Calu3 (cell line): Measurements from ENCODE around the gene ZRSR2. TPM values are rescaled to one million over a fixed set of nuclear protein-coding genes. Genes with fewer than 3 reads are reported as not detected.

ENCODE experiments used
- BruUV-seq: library from RNA; stranded (reverse); fragments of 400-500 nt; replicated peaks from 2 replicates; lab custom pipeline; 2021; lab: Mats Ljungman, UMichigan
- CTCF ChIA-PET: fragments of 300-600 bp; sonication (Branson Sonifier 250); formaldehyde crosslinking; loops from one replicate; lab custom pipeline; 2022; ENCODE audit warnings: antibody characterized with exemption; lab: Charles Lee
- DNase-seq: peaks from one replicate; pipeline ENCODE4 v3.0.0; 2022
- H3K27ac Mint-ChIP-seq: one replicate; pipeline ENCODE4 v1.8.0; 2022; ENCODE audit warnings: mixed read lengths; ENCODE audit not compliant: unreplicated experiment
- H3K27me3 Mint-ChIP-seq: one replicate; pipeline ENCODE4 v1.8.0; 2022; ENCODE audit warnings: mixed read lengths; ENCODE audit not compliant: unreplicated experiment
- H3K36me3 Mint-ChIP-seq: one replicate; pipeline ENCODE4 v1.8.0; 2022; ENCODE audit warnings: mild to moderate bottlenecking, moderate library complexity, mixed read lengths; ENCODE audit not compliant: insufficient read depth, unreplicated experiment
- H3K4me1 Mint-ChIP-seq: one replicate; pipeline ENCODE4 v1.8.0; 2022; ENCODE audit warnings: mild to moderate bottlenecking, low read depth, mixed read lengths; ENCODE audit not compliant: unreplicated experiment
- H3K4me3 Mint-ChIP-seq: one replicate; pipeline ENCODE4 v1.8.0; 2022; ENCODE audit warnings: mild to moderate bottlenecking, low read depth, moderate library complexity, mixed read lengths; ENCODE audit not compliant: unreplicated experiment
- H3K9me3 Mint-ChIP-seq: one replicate; pipeline ENCODE4 v1.8.0; 2022; ENCODE audit warnings: low read depth, mixed read lengths; ENCODE audit not compliant: unreplicated experiment
- intact Hi-C: fragments of 100-400 bp; cut with micrococcal nuclease; formaldehyde crosslinking; loops from one replicate; pipeline ENCODE4 v1.10.0; 2022; ENCODE audit not compliant: unreplicated experiment
- total RNA-seq: library from RNA; stranded (reverse); gene quantifications from 2 replicates; pipeline ENCODE4 v1.2.3, GENCODE V29; 2022
- TF ChIP-seq, protein P1 (sequence below): fragments of 200-600 bp; IDR thresholded peaks from one replicate; pipeline ENCODE4 v1.8.0; 2022; ENCODE audit warnings: antibody characterized with exemption; ENCODE audit not compliant: unreplicated experiment

Gene ZRSR2
- total RNA-seq, 1 experiment from 2014 or later: 16.4 TPM

DNA sequence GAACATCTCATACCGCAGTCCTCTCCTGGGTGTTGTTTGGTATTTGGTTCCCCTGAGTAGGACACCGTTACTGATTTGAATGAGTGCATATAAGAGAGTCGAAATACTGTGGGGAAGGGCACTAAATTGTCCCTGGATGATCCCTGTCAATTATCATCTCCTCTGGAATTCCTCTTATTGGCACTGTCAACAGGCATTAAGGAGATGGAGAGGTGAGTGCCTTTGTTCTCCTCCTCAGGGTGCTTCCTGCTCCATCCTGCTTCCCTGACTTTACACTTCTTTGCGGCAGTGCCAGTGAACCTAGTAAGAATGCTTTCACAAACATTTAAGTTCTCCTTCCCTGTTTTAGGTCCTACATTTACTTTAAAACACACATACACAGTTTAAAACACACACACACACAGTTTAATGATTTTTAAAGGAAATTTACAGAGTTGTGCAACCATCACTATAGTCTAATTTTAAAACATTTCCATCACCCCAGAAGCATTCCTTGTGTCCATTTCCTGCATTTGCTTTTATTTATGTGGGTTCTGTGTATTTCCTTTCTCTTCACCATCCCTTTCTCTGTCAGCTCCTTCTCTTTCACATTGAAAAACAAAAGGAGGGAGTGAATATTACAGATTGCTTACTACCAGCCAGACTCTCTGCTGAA, 20.9 kb upstream of the ZRSR2 start:
- H3K9me3 Mint-ChIP-seq: no peaks in the 10 kb centered on the region
- no peak overlapping the region for H3K27ac Mint-ChIP-seq
- DNase-seq: no peak
- H3K27me3 Mint-ChIP-seq: no peaks in the 10 kb centered on the region
- no peak overlapping the region for H3K4me3 Mint-ChIP-seq
- intact Hi-C loops: no loop called here
- H3K36me3 Mint-ChIP-seq: no peaks in the 10 kb centered on the region
- H3K4me1 Mint-ChIP-seq: no peaks in the 10 kb centered on the region
- BruUV-seq: no TSS peak
- CTCF ChIA-PET: no interaction called here
- TF ChIP-seq, protein P1, sequence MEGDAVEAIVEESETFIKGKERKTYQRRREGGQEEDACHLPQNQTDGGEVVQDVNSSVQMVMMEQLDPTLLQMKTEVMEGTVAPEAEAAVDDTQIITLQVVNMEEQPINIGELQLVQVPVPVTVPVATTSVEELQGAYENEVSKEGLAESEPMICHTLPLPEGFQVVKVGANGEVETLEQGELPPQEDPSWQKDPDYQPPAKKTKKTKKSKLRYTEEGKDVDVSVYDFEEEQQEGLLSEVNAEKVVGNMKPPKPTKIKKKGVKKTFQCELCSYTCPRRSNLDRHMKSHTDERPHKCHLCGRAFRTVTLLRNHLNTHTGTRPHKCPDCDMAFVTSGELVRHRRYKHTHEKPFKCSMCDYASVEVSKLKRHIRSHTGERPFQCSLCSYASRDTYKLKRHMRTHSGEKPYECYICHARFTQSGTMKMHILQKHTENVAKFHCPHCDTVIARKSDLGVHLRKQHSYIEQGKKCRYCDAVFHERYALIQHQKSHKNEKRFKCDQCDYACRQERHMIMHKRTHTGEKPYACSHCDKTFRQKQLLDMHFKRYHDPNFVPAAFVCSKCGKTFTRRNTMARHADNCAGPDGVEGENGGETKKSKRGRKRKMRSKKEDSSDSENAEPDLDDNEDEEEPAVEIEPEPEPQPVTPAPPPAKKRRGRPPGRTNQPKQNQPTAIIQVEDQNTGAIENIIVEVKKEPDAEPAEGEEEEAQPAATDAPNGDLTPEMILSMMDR: no peak

DNA sequence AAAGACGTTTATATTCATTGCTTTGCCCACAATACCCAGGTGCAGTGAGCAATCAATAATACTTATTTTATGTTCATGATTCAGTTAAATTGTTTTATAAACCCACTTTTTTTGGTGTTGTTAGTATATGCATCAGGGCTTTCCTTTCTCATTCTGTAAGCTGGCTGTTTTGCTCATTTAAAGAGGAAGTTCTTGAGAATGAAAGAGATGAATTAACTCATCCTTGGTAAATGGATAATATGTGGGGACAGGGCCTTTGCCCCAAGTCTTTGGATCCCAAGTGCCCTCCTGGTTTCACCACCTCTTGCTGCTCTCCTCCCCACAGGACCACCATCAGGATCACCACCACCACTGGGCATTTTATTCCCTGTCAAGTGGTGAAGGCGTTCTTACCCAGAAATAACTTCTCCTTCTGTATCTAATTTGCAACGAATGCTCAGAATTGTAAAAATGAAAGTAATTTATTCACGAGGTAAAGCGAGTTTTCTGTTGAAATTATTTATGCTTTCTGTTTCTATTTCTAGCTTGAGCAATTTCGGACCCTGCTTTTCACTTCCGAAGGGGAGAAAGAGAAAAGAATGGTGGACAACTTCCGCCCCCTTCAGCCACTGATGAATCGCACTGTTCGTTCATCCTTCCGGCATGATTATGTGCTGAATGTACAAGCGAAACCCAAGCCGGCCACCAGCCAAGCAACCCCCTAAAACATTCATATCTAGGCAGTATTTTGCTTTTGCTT, 8.2 kb upstream of the ZRSR2 start:
- no peaks in the 10 kb centered on the region for H3K27me3 Mint-ChIP-seq
- no peaks in the 10 kb centered on the region for H3K36me3 Mint-ChIP-seq
- H3K4me1 Mint-ChIP-seq: no peaks in the 10 kb centered on the region
- H3K4me3 Mint-ChIP-seq: no peak overlapping the region
- intact Hi-C loops: no loop called here
- CTCF ChIA-PET: no interaction called here
- no peak for DNase-seq
- BruUV-seq: no TSS peak
- no peaks in the 10 kb centered on the region for H3K9me3 Mint-ChIP-seq
- no peak overlapping the region for H3K27ac Mint-ChIP-seq
- TF ChIP-seq, protein P1: no peak

DNA sequence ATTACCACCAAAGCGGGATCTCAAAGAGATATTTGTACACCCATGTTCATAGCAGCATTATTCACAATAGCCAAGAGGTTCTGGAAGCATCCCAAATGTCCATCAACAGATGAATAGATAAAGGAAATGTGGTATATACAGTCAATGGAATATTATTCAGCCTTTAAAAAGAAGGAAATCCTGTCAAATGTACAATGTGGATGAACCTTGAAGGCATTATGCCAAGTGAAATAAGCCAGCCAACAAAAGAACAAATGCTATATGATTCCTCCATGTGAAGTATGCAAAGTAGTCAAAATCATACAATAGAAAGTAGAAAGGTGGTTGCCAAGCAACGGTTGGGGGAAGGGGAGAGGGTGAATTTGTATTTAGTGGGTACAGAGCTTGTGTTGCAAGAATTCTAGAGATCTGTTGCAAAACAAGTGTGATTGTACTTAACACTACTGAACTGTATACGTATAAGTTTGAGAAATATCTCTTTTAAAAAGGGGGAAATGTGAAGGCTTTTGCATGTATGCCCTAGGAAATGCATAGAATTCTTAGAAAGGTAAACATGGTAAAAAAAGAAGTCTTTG, 5.0 kb upstream of the ZRSR2 start:
- Mint-ChIP-seq H3K27ac (no peak overlapping the region), H3K4me3 (no peak overlapping the region), H3K27me3 (no peaks in the 10 kb centered on the region), H3K9me3 (no peaks in the 10 kb centered on the region), H3K4me1 (no peaks in the 10 kb centered on the region), H3K36me3 (no peaks in the 10 kb centered on the region)
- CTCF ChIA-PET: no interaction called here
- no peak for DNase-seq
- TF ChIP-seq, protein P1: no peak
- BruUV-seq: no TSS peak
- intact Hi-C loops: no loop called here

DNA sequence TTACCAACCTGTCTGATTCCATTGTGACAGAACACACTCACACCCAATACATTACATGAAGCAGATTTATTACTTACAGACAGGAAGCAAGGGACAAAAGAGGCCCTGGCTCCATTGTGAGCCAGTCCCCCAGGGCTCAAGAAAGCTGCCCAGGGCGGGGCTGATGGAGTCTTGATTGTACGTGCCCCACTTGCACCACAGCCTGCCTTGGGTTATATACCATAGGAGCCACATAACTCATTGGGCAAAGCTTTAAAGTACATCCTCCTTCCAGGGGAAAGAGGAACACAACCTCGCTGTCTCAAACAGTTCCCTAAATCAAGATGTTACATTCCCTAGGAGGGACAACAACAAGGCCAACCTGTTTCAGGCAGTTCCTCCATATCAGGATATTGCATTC, 3.4 kb upstream of the ZRSR2 start:
- H3K27me3 Mint-ChIP-seq: no peaks in the 10 kb centered on the region
- no TSS peak for BruUV-seq
- CTCF ChIA-PET: interaction anchor here (1.1 kb wide), 1 partner anchor 11 kb away, joined by 3 read pairs; no protein-coding TSS in a partner anchor
- H3K27ac Mint-ChIP-seq: no peak overlapping the region
- TF ChIP-seq, protein P1: no peak
- DNase-seq: no peak
- intact Hi-C loops: no loop called here
- no peaks in the 10 kb centered on the region for H3K4me1 Mint-ChIP-seq
- H3K9me3 Mint-ChIP-seq: no peaks in the 10 kb centered on the region
- no peaks in the 10 kb centered on the region for H3K36me3 Mint-ChIP-seq
- H3K4me3 Mint-ChIP-seq: no peak overlapping the region
